Lung (tissue), 12 donors: ENCODE data around the gene BSN. TPM values are rescaled to one million over a fixed set of nuclear protein-coding genes. Genes with fewer than 3 reads are reported as not detected.

ENCODE experiments used
- ATAC-seq: fragments of 200-7000 bp; cut with Tn5 transposase; one replicate; pipeline ENCODE4 v1.9.1; 2020; ENCODE audit warnings: moderate number of reproducible peaks; ENCODE audit not compliant: insufficient read depth, low FRiP score
- DNase-seq, 3 donors: peaks; one replicate each; pipeline ENCODE4 v3.0.0-alpha.2; 2013 to 2017
- H3K27ac ChIP-seq, 2 donors: one replicate each; pipeline ENCODE4 v1.5.1; 2013; ENCODE audit warnings: mild to moderate bottlenecking in 2 of 2, moderate library complexity in 2 of 2, control low read depth in 1 of 2, inconsistent platforms in 1 of 2, low read depth in 1 of 2, low read length in 1 of 2
- H3K27me3 ChIP-seq, 3 donors: one replicate each; pipeline ENCODE4 v1.5.1; 2013; ENCODE audit warnings: low read length in 2 of 3; ENCODE audit not compliant: control insufficient read depth in 3 of 3, insufficient read depth in 3 of 3
- H3K36me3 ChIP-seq, 4 donors: one replicate each; pipeline ENCODE4 v1.5.1; 2013; ENCODE audit warnings: low read length in 4 of 4, mild to moderate bottlenecking in 1 of 4, moderate library complexity in 1 of 4; ENCODE audit not compliant: control insufficient read depth in 4 of 4, insufficient read depth in 4 of 4
- H3K4me1 ChIP-seq, 5 donors: one replicate each; pipeline ENCODE4 v1.5.1; 2013; ENCODE audit warnings: low read length in 5 of 5, mild to moderate bottlenecking in 2 of 5, moderate library complexity in 1 of 5; ENCODE audit not compliant: control insufficient read depth in 5 of 5, insufficient read depth in 5 of 5
- H3K4me3 ChIP-seq: one replicate; pipeline ENCODE4 v1.5.1; 2013; ENCODE audit warnings: mild to moderate bottlenecking, control low read depth, moderate library complexity
- H3K9ac ChIP-seq, 2 donors: one replicate each; pipeline ENCODE4 v1.5.1; 2013; ENCODE audit warnings: low read length in 2 of 2, control low read depth in 1 of 2; ENCODE audit not compliant: insufficient read depth in 1 of 2
- H3K9me3 ChIP-seq, 4 donors: one replicate each; pipeline ENCODE4 v1.5.1; 2013; ENCODE audit warnings: low read length in 3 of 4, mild to moderate bottlenecking in 1 of 4, moderate library complexity in 1 of 4; ENCODE audit not compliant: control insufficient read depth in 4 of 4, insufficient read depth in 3 of 4
- CTCF ChIP-seq: IDR thresholded peaks from 2 replicates; pipeline ENCODE4 v1.5.1; 2012; ENCODE audit warnings: mild to moderate bottlenecking; ENCODE audit errors: control extremely low read depth, extremely low read depth
- WGBS, 2 donors: extraction: QIAGEN DNeasy Blood & Tissue Kit; methylation state at CpG; one replicate each; pipeline ENCODE4 v1.1.7; 2013; 5-methylcytosine and 5-hydroxymethylcytosine counted together
- polyA plus RNA-seq, 2 donors: library from polyadenylated mRNA; stranded (reverse); fragments of 200-250 nt; gene quantifications; one replicate each; pipeline ENCODE4 v1.2.1, GENCODE V29; 2013
- total RNA-seq, 2 donors: library from RNA; depleted of rRNA in 1 of 2; stranded (reverse); fragments of >200 nt in 1 of 2; gene quantifications; one replicate each; pipeline ENCODE4 v1.2.1, GENCODE V29; 2014 to 2021
- donor health status: control.
- donor health status: control.
- donor health status: Bipolar disorder and iron deficiency.
- donor health status: healthy.
- donor health status: DM: yes; HTN: yes; CAD: no.

BSN gene
- total and polyA plus RNA-seq, 4 donors = 0.09 to 0.71 (median 0.47) TPM

DNA sequence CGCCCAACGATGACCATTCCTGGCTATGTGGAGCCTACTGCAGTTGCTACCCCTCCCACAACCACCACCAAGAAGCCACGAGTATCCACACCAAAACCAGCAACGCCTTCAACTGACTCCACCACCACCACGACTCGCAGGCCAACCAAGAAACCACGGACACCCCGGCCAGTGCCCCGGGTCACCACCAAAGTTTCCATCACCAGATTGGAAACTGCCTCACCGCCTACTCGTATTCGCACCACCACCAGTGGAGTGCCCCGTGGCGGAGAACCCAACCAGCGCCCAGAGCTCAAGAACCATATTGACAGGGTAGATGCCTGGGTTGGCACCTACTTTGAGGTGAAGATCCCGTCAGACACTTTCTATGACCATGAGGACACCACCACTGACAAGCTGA is 22.6 kb upstream of the BSN start:
- H3K36me3 ChIP-seq = peaks cover 8 to 28% (median 14%) of the 10 kb centered on the region in 4 donors
- peaks cover 0 to 1% (median 0%) of the 10 kb centered on the region in 5 donors for H3K4me1 ChIP-seq
- no peak overlapping the region for H3K27ac ChIP-seq
- ATAC-seq = no peak
- H3K27me3 ChIP-seq = no peaks in the 10 kb centered on the region
- H3K9me3 ChIP-seq = no peaks in the 10 kb centered on the region
- no peak overlapping the region for H3K9ac ChIP-seq
- DNase-seq = no peak
- WGBS, 2 donors = 95 to 96% methylated on average over 16 of the region's 16 CpGs
- no peak overlapping the region for H3K4me3 ChIP-seq
- TF ChIP-seq CTCF = no peak

- ATAC-seq (no peak), DNase-seq (no peak)
- Histone ChIP-seq H3K9me3 (no peaks in the 10 kb centered on the region), H3K27ac (no peak overlapping the region), H3K4me3 (no peak overlapping the region), H3K4me1 (peaks cover 0 to 1% (median 0%) of the 10 kb centered on the region in 5 donors), H3K9ac (no peak overlapping the region), H3K36me3 (peaks cover 8 to 28% (median 14%) of the 10 kb centered on the region in 4 donors), H3K27me3 (no peaks in the 10 kb centered on the region)
- no peak for TF ChIP-seq CTCF
- WGBS, 2 donors = 96% methylated on average over 13 of the region's 13 CpGs
Measured at GRCh38 chr3:49533031-49533430, 21.2 kb upstream of the BSN start.

- Histone ChIP-seq H3K4me1 (peaks cover 0 to 1% (median 0%) of the 10 kb centered on the region in 5 donors), H3K36me3 (peaks cover 8 to 28% (median 14%) of the 10 kb centered on the region in 4 donors), H3K9me3 (no peaks in the 10 kb centered on the region), H3K9ac (no peak overlapping the region), H3K4me3 (no peak overlapping the region), H3K27me3 (no peaks in the 10 kb centered on the region), H3K27ac (no peak overlapping the region)
- ATAC-seq (no peak), DNase-seq (no peak)
- 90 to 91% methylated on average over 9 of the region's 9 CpGs for WGBS, 2 donors
- TF ChIP-seq CTCF = no peak
Measured at GRCh38 chr3:49533786-49534519, 20.3 kb upstream of the BSN start.
